NCI-H2029 treated with DMSO at 0.1 percent for 48 hours (cell line): Measurements from ENCODE around the gene CREB3L2.

ENCODE experiments used
- DNase-seq: peaks from one replicate; lab custom pipeline; 2025; lab: John Stamatoyannopoulos, UW

The CREB3L2 gene

DNA sequence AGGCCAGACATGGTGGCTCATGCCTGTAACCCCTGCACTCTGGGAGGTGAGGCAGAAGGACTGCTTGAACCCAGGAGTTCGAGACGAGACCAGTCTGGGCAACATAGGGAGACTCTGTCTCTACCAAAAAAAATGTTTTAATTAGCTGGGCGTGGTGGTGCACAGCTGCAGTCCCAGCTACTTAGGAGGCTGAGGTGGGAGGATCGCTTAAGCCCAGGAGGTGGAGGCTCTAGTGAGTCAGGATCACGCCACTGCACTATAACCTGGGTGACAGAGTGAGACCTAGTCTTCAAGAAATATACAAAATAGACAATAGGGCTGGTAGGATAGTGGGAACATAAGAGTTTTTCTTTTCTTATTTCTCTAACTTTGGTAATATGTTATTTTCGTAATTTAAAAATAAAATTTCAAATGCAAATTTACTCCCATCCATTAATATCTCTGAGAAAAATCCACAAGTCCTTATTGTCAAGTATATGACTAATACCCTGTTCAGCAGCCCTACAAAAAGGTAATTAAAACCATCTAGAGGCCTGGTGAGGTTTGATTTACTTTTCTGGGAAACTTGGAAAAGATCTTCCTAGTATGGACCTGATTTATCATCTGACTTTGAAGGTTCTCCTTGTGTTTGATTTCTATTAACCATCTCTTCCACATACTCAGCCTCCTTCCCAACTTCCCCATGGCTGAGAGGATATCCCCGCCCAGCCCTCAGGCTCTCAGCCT, 50.0 kb downstream of the CREB3L2 start:
- no peak for DNase-seq

DNA sequence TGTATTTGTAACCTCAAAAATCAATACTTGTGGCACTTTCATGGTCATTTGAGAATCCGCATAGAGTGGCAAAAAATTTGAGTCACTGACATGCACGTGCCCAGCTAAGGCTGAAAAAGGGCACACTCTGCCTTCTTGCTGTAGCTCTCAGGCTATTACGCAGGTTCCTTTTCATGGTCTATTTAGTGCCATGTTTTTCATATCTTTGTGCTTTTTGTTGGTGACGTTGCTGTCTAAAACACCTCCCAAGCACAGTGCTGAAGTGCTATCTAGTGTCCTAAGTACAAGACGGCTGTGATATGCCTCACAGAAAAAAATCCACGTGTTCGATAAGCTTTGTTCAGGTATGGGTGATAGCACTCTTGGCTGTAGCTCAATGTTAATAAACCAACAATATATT, 50.9 kb downstream of the CREB3L2 start:
- no peak for DNase-seq

- no peak for DNase-seq
Observed at GRCh38 chr7:137950263-137950621, 51.6 kb downstream of the CREB3L2 start.

- DNase-seq: no peak
Observed at GRCh38 chr7:137949416-137950262, 52.2 kb downstream of the CREB3L2 start.

DNA sequence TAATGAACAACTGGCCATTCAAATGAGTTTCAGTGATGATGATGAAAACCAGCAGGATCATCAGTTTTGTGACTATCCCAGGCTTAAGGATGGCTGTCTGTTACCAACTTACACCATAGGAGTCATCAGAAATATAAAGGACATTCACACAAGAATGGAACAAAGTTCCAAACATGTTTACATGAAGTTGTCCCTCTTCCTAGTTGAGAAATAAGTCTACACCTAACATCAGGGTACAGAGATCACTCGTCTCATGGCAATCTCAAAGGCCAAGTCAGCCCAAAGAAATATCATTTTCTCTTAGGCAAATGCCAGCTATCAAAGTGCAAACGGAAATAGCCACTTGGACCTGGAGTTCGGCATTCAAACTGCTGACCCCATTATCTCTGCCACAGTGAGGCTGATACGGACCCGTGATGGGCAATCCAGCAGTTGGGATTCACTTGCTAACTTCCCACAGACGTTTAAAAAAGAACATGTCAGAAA, 53.0 kb downstream of the CREB3L2 start:
- DNase-seq: no peak

GRCh38 chr7:137948083-137948844, 53.6 kb downstream of the CREB3L2 start:
- DNase-seq: peak; percentile 48

- no peak for DNase-seq
Observed at GRCh38 chr7:137947046-137947445, 54.8 kb downstream of the CREB3L2 start.

- no peak for DNase-seq
Observed at GRCh38 chr7:137946011-137946410, 55.9 kb downstream of the CREB3L2 start.

- no peak for DNase-seq
Observed at GRCh38 chr7:137944168-137944567, 57.7 kb downstream of the CREB3L2 start.

- no peak for DNase-seq
Observed at GRCh38 chr7:137943132-137943551, 58.7 kb downstream of the CREB3L2 start.

GRCh38 chr7:137942484-137943115, 59.3 kb downstream of the CREB3L2 start:
- no peak for DNase-seq

DNA sequence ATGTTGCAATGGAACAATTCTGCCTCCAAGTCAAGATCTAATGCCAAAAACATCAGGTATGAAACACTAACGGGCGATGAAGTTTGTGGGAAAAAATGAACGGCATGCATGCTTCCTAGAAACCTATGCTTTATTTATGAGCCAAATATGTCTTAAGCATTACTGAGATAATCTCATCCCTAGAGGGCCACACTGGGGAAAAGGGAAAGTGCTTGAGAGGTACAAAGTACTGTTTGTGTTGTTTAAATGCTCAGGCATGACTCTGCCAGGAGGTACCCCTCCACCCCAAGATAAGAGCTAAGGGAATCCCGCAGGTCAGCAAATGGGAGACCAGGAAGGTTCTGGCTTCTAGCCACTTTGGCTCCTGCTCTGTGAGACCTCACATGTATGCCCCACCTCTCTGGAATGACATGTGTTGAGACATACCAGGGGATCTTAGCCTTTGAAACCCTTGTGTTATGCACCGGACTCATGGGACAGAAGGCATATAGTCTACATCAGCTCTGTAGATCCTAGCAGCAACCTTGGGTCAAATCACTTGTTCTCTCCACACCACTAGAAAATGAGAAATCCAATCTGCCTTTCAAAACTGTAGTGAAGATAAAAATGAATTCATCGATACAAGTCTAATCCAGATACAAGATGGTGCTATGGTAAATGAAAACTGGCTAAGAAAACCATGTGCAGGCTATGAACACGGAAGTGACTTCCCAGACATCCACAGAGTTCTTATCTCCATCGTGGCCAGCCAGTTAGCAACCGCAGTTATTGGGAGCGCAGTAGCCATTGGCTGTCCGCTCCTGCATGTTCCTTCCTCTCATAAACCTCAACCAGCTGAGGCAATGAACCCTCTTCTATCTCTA, 61.0 kb downstream of the CREB3L2 start:
- DNase-seq: no peak

- no peak for DNase-seq
Observed at GRCh38 chr7:137940218-137940617, 61.7 kb downstream of the CREB3L2 start.

DNA sequence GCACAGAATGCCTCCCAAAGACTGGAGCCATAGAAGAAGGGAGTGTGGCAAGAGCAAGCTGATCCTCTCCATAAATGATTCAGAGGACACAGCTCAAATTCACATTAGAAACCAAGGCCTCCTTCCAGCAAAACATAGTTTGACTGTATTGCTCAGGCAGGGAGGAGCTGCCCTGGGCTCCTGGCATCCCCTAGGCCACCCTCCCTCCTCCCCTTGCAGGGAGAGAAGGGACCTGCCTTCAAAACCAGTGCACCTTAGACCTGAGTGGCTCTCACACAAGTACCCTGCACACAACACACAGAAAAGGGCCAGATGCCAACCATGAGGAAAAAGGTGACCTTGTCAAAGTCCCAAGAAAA, 64.7 kb downstream of the CREB3L2 start:
- DNase-seq: no peak

DNA sequence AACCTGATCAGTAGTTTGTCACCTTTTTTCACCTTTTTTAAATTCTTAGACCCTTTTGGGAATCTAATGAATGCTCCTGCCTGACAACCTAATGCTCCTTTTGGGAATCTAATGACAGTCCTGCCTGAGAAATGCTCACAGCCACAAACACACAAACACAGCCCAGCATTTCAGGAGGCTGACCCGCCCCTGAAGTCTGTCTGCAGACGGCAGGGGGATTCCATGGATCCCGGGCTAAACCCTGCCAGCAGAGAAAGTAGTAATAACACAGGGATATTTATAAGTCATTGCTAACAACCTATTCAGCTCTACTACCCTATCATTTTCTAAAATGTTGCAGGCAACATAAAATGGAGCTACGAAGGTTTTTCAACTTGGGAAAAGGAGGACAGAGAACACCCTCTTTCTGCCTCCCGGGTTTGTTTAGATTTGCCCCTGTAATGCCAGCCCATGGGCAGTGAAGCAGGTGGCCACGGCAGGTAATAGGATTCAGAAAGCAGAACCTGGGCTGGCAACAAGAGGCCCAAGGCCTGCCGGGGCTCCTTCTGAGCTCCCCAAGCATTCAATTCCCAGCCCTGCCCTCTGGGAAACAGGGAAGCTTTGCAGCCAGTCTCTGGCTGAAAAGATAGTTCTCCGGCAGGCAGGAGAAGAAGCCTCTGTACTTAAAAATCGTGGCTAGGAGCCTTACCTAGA, 65.2 kb downstream of the CREB3L2 start:
- no peak for DNase-seq

DNA sequence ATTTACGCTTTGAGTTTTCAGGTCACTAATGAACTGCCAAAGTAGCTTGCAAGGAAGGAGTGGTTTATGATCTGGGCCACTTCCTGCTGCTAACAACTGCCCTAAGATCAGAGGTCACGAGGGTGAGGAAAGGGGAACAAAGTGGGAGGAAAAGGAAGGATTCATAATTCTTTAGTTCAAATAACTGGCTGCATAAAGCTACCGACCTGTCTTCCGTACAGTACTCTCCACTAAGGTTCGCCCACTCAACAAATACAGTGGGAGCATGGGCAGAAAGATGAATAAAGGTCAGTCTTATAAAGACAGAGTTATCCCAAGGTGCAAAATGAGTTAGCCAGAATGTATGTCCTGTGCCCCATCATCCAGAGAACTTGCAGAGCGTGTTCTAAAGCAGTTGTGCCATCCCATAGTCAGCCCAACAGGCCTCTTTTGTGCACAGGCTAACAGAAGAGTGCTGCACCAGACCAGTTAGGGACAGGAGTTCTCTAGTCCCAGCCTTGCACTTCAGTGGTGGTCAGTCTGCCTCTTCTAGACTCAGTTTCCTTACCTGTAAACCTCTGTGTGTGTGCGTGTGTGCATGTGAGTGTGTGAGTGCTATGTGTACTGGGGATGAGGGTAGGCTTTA, 65.9 kb downstream of the CREB3L2 start:
- DNase-seq: no peak

DNA sequence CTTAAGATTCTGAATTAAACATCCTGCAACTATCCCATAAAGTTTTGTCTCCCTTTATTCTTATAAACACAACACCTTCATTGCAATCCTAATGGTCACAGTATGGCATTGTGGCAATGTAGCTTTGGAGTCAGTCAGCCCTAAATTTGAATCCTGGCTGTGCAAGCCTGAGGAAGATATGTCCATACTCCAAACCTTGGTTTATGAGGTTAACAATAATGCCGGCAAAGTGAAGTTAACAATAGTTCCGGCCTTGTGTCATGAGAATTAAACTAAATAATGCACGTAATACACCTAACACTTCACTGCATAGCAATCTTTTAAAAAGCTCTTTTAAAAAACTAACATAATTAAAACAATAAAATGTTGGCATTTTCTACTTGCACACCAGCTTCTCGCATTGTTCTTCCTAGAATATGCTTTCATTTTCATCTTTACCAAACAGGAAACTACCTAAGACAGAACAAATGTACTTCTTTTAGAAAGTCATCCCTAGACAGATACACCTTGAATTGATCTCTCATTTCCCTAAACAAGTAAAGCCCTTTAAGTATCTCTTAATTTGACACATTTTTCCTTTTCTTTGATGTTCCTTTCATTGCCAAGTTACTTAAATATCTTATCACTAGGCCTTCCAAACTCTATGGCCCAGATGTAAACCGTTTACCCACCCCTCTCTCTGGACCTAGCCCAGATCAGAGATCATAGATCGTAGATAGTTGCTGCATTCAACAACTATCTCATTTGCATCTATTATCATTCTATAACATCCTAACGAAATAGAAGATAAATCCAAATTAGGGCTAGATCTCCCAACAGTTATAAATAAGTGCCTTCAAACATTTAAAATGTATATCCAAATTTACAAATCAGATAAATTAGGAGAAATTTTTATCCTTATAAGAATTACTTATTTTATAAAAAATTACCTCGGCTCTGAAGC, 66.7 kb downstream of the CREB3L2 start:
- no peak for DNase-seq

GRCh38 chr7:137934176-137934826, 67.6 kb downstream of the CREB3L2 start:
- no peak for DNase-seq
